ENCODE measurements around the gene INTS13. TPM values are rescaled to one million over a fixed set of nuclear protein-coding genes. Genes with fewer than 3 reads are reported as not detected.

Gene INTS13
- total and polyA plus RNA-seq, 2 of the 4 experiments (the other 2 are of a cell fraction): 9.9 to 31.9 TPM

DNA sequence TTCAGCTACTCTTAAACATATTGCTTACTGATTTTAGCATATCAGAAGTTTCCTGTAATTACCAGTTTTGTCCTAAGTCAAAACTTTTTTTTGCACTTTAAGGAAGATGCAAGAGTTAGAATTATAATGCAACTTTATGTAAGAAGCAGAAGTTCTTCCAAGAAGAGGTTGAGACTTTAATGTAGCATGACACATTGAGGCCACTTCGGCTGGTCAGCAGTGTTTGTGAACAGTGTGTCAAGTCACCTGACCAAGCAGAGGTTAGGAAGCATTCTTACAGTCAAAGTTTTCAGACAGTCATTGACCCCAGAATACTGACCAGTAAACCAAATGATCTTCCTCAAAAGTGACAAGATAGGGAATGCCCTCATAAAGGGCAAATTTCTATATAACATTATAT, 15.7 kb upstream of the INTS13 start:
- Histone ChIP-seq H2AK9ac (replicated peaks; ENCODE audit: low read depth, low read length, poor library complexity) (no peak overlapping the region), H2BK120ac (ENCODE audit: low read depth, low read length) (no peak overlapping the region), H4K20me1 (ENCODE audit: insufficient read depth, low read length) (peaks cover 12% of the 10 kb centered on the region), H3K36me3 (ENCODE audit: control insufficient read depth, insufficient read depth, low read length) (peaks cover 9% of the 10 kb centered on the region), H3K79me1 (ENCODE audit: low read depth in 1 of 2, low read length in 2 of 2) (peaks cover 23 to 35% of the 10 kb centered on the region in 2 experiments), H3K18ac (ENCODE audit: low read depth, low read length) (no peak overlapping the region), H3K9me3 (ENCODE audit: control insufficient read depth, insufficient read depth, low read length) (0 out of 2 replicates have a peak, but pooled peaks cover 3% of the 10 kb centered on the region), H3K27me3 (ENCODE audit: control insufficient read depth, insufficient read depth, low read length) (no peaks in the 10 kb centered on the region), H3K4ac (ENCODE audit: low read depth, low read length) (no peak overlapping the region), H4K5ac (ENCODE audit: low read depth, low read length) (no peak overlapping the region), H3K9me1 (ENCODE audit: insufficient read depth, low read length) (peaks cover 2% of the 10 kb centered on the region; the same call in 1 of the 2 replicates), H3K56ac (ENCODE audit: extremely low read depth, insufficient read depth, low read length) (no peak overlapping the region), H3K4me1 (ENCODE audit: control insufficient read depth, insufficient read depth, low read length) (no peaks in the 10 kb centered on the region), H3K4me2 (ENCODE audit: low read depth, low read length) (no peak overlapping the region), H3K14ac (replicated peaks; ENCODE audit: low read depth, low read length) (no peak overlapping the region), H3K4me3 (ENCODE audit: insufficient read depth, low read depth, low read length) (no peak overlapping the region), H2BK15ac (ENCODE audit: low read depth, low read length) (no peak overlapping the region), H2AK5ac (ENCODE audit: low read depth, low read length) (no peak overlapping the region), H2BK20ac (ENCODE audit: low read depth, low read length) (no peak overlapping the region), H3K27ac (ENCODE audit: insufficient read depth, low read length) (no peak overlapping the region), H3K23ac (ENCODE audit: low read depth, low read length) (0 out of 2 replicates have a peak overlapping the region, but pooled peaks have one; percentile 33), H2BK5ac (ENCODE audit: low read depth, low read length, poor library complexity, severe bottlenecking) (no peak overlapping the region), H4K8ac (ENCODE audit: low read depth in 2 of 2, low read length in 2 of 2) (no peak overlapping the region), H3K9ac (ENCODE audit: low read depth, low read length) (no peak overlapping the region), H2AFZ (replicated peaks; ENCODE audit: low read length, poor library complexity) (no peak overlapping the region), H4K91ac (ENCODE audit: insufficient read depth, low read depth, low read length) (no peak overlapping the region)
- dilution Hi-C loops (cut with HindIII; ENCODE audit: low sequenced_read_pairs, unreplicated experiment): no loop called here
- DNase-seq (peak; percentile 28), ATAC-seq (ENCODE audit: low read depth) (no peak)
- no peak for TF ChIP-seq CHD1 (IDR thresholded peaks at IDR 0.05; ENCODE audit: low read depth, low read length)
- no peak for TF ChIP-seq POLR2A (IDR thresholded peaks at IDR 0.05; ENCODE audit: low read depth, low read length)
- no peak for TF ChIP-seq CEBPB (IDR thresholded peaks at IDR 0.05; ENCODE audit: low read depth, low read length)
- peak; percentile 5; the same call in 1 of the 2 replicates for TF ChIP-seq BHLHE40 (IDR thresholded peaks at IDR 0.05; ENCODE audit: low read depth, low read length)
- no peak for TF ChIP-seq NFE2L2 (IDR thresholded peaks at IDR 0.05; ENCODE audit: low read depth, low read length)
- TF ChIP-seq, protein P1, sequence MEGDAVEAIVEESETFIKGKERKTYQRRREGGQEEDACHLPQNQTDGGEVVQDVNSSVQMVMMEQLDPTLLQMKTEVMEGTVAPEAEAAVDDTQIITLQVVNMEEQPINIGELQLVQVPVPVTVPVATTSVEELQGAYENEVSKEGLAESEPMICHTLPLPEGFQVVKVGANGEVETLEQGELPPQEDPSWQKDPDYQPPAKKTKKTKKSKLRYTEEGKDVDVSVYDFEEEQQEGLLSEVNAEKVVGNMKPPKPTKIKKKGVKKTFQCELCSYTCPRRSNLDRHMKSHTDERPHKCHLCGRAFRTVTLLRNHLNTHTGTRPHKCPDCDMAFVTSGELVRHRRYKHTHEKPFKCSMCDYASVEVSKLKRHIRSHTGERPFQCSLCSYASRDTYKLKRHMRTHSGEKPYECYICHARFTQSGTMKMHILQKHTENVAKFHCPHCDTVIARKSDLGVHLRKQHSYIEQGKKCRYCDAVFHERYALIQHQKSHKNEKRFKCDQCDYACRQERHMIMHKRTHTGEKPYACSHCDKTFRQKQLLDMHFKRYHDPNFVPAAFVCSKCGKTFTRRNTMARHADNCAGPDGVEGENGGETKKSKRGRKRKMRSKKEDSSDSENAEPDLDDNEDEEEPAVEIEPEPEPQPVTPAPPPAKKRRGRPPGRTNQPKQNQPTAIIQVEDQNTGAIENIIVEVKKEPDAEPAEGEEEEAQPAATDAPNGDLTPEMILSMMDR (conservative IDR thresholded peaks at IDR 0.05; ENCODE audit: low read depth, low read length): no peak
- BruUV-seq (replicated peaks): no TSS peak
- ChIA-PET POLR2A (ENCODE audit: unreplicated experiment) (no interaction called here), CTCF (no interaction called here)
- 100% methylated on average over 1 of the region's 1 CpG; no CpG with 5 or more reads in 1 of the 2 experiments for WGBS, 2 experiments (ENCODE audit: extremely low coverage in 2 of 2, insufficient read length in 1 of 2)
- intact Hi-C loops (cut with micrococcal nuclease): no loop called here
- in situ Hi-C loops (cut with MboI; ENCODE audit: low sequenced_read_pairs): no loop called here

Measured in IMR-90 (cell line).